Panc1 (cell line): ENCODE results near the gene PDE3A. TPM values are rescaled to one million over a fixed set of nuclear protein-coding genes. Genes with fewer than 3 reads are reported as not detected.

Source experiments
- ATAC-seq: fragments of 200-7000 bp; cut with Tn5 transposase; 2 replicates; pipeline ENCODE4 v1.9.1; 2020; ENCODE audit warnings: mild to moderate bottlenecking, moderate library complexity
- BruUV-seq: library from RNA; stranded (reverse); fragments of 400-500 nt; replicated peaks from 2 replicates; lab custom pipeline; 2021; lab: Mats Ljungman, UMichigan
- CTCF ChIA-PET: fragments of 300-600 bp; sonication (Branson Sonifier 250); formaldehyde crosslinking; loops from one replicate; lab custom pipeline; 2022; ENCODE audit warnings: antibody characterized with exemption; lab: Charles Lee
- POLR2A ChIA-PET: fragments of 300-600 bp; sonication (Branson Sonifier 250); formaldehyde crosslinking; loops from one replicate; lab custom pipeline; 2022; ENCODE audit warnings: antibody characterized with exemption; lab: Charles Lee
- DNase-seq: peaks from one replicate; pipeline ENCODE4 v3.0.0-alpha.2; 2010; ENCODE audit warnings: low read depth, low spot score
- H3K27ac ChIP-seq: 2 replicates; pipeline ENCODE4 v1.5.1; 2011; ENCODE audit warnings: mild to moderate bottlenecking, low read length, inconsistent platforms
- H3K27me3 ChIP-seq: fragments of 200-500 bp; sonication (Bioruptor generic); 2 replicates; pipeline ENCODE4 v1.6.0; 2014; ENCODE audit warnings: low read length, inconsistent platforms; ENCODE audit not compliant: control insufficient read depth, insufficient read depth
- H3K36me3 ChIP-seq: fragments of 200-500 bp; sonication (Bioruptor generic); 2 replicates; pipeline ENCODE4 v1.5.1; 2014; ENCODE audit warnings: inconsistent platforms, mild to moderate bottlenecking, low read length, moderate library complexity; ENCODE audit not compliant: control insufficient read depth, insufficient read depth
- H3K4me1 ChIP-seq: 2 replicates; pipeline ENCODE4 v1.5.1; 2011; ENCODE audit warnings: inconsistent platforms, mild to moderate bottlenecking, low read length, moderate library complexity; ENCODE audit not compliant: control insufficient read depth, insufficient read depth
- H3K4me3 ChIP-seq, 2 experiments: 2 replicates each; pipeline ENCODE4 v1.5.1; 2011 to 2012; ENCODE audit warnings: low read depth in 2 of 2, low read length in 2 of 2, mild to moderate bottlenecking in 2 of 2, inconsistent platforms in 1 of 2, moderate library complexity in 1 of 2
- H3K9me3 ChIP-seq: fragments of 200-500 bp; sonication (Bioruptor generic); 2 replicates; pipeline ENCODE4 v1.5.1; 2014; ENCODE audit warnings: low read depth, mild to moderate bottlenecking, inconsistent platforms, low read length, moderate library complexity; ENCODE audit not compliant: control insufficient read depth, insufficient read depth
- POLR2AphosphoS5 ChIP-seq: IDR thresholded peaks from 2 replicates; pipeline ENCODE4 v1.6.1; 2012; ENCODE audit warnings: mild to moderate bottlenecking, low read depth, low read length, moderate library complexity
- SIN3A ChIP-seq: IDR thresholded peaks from 2 replicates; pipeline ENCODE4 v1.6.1; 2012; ENCODE audit warnings: low read depth, mild to moderate bottlenecking, low read length, moderate library complexity, borderline replicate concordance; ENCODE audit not compliant: insufficient read depth
- TCF7L2 ChIP-seq: IDR thresholded peaks from 2 replicates; pipeline ENCODE4 v1.6.1; 2011; ENCODE audit warnings: mild to moderate bottlenecking, low read depth, low read length, inconsistent platforms
- in situ Hi-C: cut with HindIII; loops from 2 replicates; pipeline ENCODE4 v1.10.0; 2016; ENCODE audit warnings: low sequenced_read_pairs, low pct_unique_long_range_greater_than_20kb
- intact Hi-C: fragments of 100-400 bp; cut with micrococcal nuclease; formaldehyde crosslinking; loops from one replicate; pipeline ENCODE4 v1.10.0; 2022; ENCODE audit not compliant: unreplicated experiment
- total RNA-seq: library from RNA; stranded (reverse); gene quantifications from one replicate; pipeline ENCODE4 v1.2.1, GENCODE V29; 2021; ENCODE audit not compliant: unreplicated experiment
- TF ChIP-seq, protein P1 (sequence below): fragments of 450-650 bp; IDR thresholded peaks from 2 replicates; pipeline ENCODE4 v1.5.1; 2017; ENCODE audit warnings: mild to moderate bottlenecking
- TF ChIP-seq, protein P2 (sequence below), 2 experiments: IDR thresholded peaks; 2 replicates each; pipeline ENCODE4 v1.6.1; 2011 to 2012; ENCODE audit warnings: low read depth in 2 of 2, control low read depth in 1 of 2, low read length in 1 of 2, mild to moderate bottlenecking in 1 of 2, moderate library complexity in 1 of 2; ENCODE audit not compliant: insufficient read depth in 1 of 2

Gene PDE3A
- total RNA-seq, 1 experiment from 2014 or later, result 0.03 TPM

DNA sequence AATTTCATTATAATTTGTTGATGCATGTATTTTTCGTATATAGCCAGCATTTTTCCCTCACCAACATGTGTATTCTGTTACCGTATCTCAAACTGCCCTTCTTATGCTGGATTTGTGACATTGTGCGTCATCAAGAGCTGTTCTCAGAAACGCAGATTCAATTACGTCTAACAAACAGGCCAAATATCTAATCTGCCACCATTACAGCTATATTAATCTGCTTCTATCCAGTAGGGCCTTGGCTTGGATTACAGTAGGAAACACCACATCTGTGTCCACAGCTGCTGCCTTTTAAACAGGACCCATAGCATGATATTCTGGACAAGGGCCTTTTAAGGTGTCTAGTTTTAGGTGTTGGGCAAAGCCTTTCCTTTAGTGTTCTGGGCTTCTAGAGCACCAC lies 140.6 kb downstream of the PDE3A start:
- H3K36me3 ChIP-seq, result no peaks in the 10 kb centered on the region; the same call in 1 of the 2 replicates
- intact Hi-C loops (no loop called here), in situ Hi-C loops (no loop called here)
- no peaks in the 10 kb centered on the region for H3K27me3 ChIP-seq
- H3K27ac ChIP-seq, result no peak overlapping the region
- CTCF ChIA-PET, result no interaction called here
- DNase-seq, result no peak
- H3K9me3 ChIP-seq, result no peaks in the 10 kb centered on the region
- H3K4me3 ChIP-seq, result no peak overlapping the region
- TF ChIP-seq, protein P1, sequence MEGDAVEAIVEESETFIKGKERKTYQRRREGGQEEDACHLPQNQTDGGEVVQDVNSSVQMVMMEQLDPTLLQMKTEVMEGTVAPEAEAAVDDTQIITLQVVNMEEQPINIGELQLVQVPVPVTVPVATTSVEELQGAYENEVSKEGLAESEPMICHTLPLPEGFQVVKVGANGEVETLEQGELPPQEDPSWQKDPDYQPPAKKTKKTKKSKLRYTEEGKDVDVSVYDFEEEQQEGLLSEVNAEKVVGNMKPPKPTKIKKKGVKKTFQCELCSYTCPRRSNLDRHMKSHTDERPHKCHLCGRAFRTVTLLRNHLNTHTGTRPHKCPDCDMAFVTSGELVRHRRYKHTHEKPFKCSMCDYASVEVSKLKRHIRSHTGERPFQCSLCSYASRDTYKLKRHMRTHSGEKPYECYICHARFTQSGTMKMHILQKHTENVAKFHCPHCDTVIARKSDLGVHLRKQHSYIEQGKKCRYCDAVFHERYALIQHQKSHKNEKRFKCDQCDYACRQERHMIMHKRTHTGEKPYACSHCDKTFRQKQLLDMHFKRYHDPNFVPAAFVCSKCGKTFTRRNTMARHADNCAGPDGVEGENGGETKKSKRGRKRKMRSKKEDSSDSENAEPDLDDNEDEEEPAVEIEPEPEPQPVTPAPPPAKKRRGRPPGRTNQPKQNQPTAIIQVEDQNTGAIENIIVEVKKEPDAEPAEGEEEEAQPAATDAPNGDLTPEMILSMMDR, result no peak
- no peak for TF ChIP-seq TCF7L2
- TF ChIP-seq SIN3A, result no peak
- TF ChIP-seq, protein P2, sequence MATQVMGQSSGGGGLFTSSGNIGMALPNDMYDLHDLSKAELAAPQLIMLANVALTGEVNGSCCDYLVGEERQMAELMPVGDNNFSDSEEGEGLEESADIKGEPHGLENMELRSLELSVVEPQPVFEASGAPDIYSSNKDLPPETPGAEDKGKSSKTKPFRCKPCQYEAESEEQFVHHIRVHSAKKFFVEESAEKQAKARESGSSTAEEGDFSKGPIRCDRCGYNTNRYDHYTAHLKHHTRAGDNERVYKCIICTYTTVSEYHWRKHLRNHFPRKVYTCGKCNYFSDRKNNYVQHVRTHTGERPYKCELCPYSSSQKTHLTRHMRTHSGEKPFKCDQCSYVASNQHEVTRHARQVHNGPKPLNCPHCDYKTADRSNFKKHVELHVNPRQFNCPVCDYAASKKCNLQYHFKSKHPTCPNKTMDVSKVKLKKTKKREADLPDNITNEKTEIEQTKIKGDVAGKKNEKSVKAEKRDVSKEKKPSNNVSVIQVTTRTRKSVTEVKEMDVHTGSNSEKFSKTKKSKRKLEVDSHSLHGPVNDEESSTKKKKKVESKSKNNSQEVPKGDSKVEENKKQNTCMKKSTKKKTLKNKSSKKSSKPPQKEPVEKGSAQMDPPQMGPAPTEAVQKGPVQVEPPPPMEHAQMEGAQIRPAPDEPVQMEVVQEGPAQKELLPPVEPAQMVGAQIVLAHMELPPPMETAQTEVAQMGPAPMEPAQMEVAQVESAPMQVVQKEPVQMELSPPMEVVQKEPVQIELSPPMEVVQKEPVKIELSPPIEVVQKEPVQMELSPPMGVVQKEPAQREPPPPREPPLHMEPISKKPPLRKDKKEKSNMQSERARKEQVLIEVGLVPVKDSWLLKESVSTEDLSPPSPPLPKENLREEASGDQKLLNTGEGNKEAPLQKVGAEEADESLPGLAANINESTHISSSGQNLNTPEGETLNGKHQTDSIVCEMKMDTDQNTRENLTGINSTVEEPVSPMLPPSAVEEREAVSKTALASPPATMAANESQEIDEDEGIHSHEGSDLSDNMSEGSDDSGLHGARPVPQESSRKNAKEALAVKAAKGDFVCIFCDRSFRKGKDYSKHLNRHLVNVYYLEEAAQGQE (IDR thresholded peaks at IDR 0.05; ENCODE audit: insufficient read depth in 1 of 2, low read depth in 2 of 2, low read length in 1 of 2), result no peak
- TF ChIP-seq POLR2AphosphoS5, result no peak
- BruUV-seq, result no TSS peak
- ATAC-seq, result no peak
- POLR2A ChIA-PET, result no interaction called here
- no peaks in the 10 kb centered on the region for H3K4me1 ChIP-seq

DNA sequence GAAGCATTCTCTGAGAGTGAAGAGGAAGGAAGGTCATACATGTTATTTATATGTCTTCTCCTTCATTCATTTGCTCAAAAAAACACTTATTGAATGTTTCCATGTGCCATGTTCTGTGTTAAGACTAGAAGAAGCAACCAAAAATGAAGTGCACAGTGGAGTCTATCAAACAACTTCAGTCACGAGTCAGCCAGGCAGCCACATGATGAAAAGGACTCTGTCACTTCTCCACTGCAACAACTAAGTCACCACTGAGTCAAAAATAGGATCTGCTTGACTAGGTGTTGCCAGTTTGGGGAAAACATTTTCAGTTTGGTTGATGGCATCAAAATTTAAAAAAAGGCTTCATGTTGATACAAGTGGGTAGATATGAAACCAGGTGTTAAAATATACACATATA lies 142.5 kb downstream of the PDE3A start:
- TF ChIP-seq, protein P1, result no peak
- TF ChIP-seq POLR2AphosphoS5, result no peak
- TF ChIP-seq TCF7L2, result no peak
- no peak for TF ChIP-seq SIN3A
- TF ChIP-seq, protein P2 (IDR thresholded peaks at IDR 0.05; ENCODE audit: insufficient read depth in 1 of 2, low read depth in 2 of 2, low read length in 1 of 2), result no peak
- Histone ChIP-seq H3K4me1 (no peaks in the 10 kb centered on the region), H3K9me3 (no peaks in the 10 kb centered on the region), H3K4me3 (no peak overlapping the region), H3K27me3 (no peaks in the 10 kb centered on the region), H3K27ac (no peak overlapping the region), H3K36me3 (no peaks in the 10 kb centered on the region; the same call in 1 of the 2 replicates)
- in situ Hi-C loops (no loop called here), intact Hi-C loops (no loop called here)
- no peak for ATAC-seq
- POLR2A ChIA-PET, result no interaction called here
- DNase-seq, result no peak
- no TSS peak for BruUV-seq
- CTCF ChIA-PET, result no interaction called here
